ENCODE data around the gene NHERF2. TPM values are rescaled to one million over a fixed set of nuclear protein-coding genes. Genes with fewer than 3 reads are reported as not detected.

NHERF2 gene
- total and polyA plus RNA-seq, 2 of the 4 experiments (the other 2 are of a cell fraction), result 18.6 to 77.8 TPM

DNA sequence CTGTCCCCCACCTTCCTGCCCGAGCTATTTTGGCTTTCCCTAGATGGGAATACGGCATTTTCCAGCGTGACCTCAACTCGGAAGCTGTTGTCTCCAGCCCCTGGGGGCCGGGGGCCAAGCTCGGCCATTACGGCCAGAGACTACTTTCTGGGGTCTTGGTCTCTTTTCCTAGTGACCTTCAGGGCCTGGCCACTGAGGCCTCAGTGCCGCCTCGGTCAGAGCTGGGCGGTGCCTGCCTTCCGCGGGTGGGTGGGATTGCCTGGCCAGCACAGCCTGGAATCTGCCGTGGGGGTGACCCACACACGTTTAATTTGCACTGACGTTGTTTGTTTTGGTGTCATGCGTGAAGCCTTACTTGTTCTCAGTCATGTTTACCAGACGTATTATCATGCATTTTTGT, 50.3 kb downstream of the NHERF2 start:
- H3K9ac ChIP-seq (ENCODE audit: low read depth, low read length), result no peak overlapping the region
- intact Hi-C loops (cut with micrococcal nuclease), result no loop called here
- ATAC-seq (ENCODE audit: low read depth), result no peak
- H2BK20ac ChIP-seq (ENCODE audit: low read depth, low read length), result no peak overlapping the region
- H3K18ac ChIP-seq (ENCODE audit: low read depth, low read length), result no peak overlapping the region
- no peak overlapping the region for H3K4ac ChIP-seq (ENCODE audit: low read depth, low read length)
- no peak overlapping the region for H2BK15ac ChIP-seq (ENCODE audit: low read depth, low read length)
- dilution Hi-C loops (cut with HindIII; ENCODE audit: low sequenced_read_pairs, unreplicated experiment), result no loop called here
- in situ Hi-C loops (cut with MboI; ENCODE audit: low sequenced_read_pairs), result no loop called here
- H3K9me1 ChIP-seq (ENCODE audit: insufficient read depth, low read length), result no peaks in the 10 kb centered on the region
- H4K5ac ChIP-seq (ENCODE audit: low read depth, low read length), result no peak overlapping the region
- no TSS peak for BruUV-seq (replicated peaks)
- no peaks in the 10 kb centered on the region for H3K9me3 ChIP-seq (ENCODE audit: control insufficient read depth, insufficient read depth, low read length)
- no peak overlapping the region for H3K23ac ChIP-seq (ENCODE audit: low read depth, low read length)
- H4K91ac ChIP-seq (ENCODE audit: insufficient read depth, low read depth, low read length), result no peak overlapping the region
- H3K4me2 ChIP-seq (ENCODE audit: low read depth, low read length), result no peak overlapping the region
- H3K14ac ChIP-seq (replicated peaks; ENCODE audit: low read depth, low read length), result no peak overlapping the region
- TF ChIP-seq MAZ (IDR thresholded peaks at IDR 0.05; ENCODE audit: borderline replicate concordance, low read depth, low read length), result no peak
- TF ChIP-seq, protein P1, sequence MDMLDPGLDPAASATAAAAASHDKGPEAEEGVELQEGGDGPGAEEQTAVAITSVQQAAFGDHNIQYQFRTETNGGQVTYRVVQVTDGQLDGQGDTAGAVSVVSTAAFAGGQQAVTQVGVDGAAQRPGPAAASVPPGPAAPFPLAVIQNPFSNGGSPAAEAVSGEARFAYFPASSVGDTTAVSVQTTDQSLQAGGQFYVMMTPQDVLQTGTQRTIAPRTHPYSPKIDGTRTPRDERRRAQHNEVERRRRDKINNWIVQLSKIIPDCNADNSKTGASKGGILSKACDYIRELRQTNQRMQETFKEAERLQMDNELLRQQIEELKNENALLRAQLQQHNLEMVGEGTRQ (IDR thresholded peaks at IDR 0.05; ENCODE audit: low read depth, low read length), result no peak
- no peak for TF ChIP-seq BHLHE40 (IDR thresholded peaks at IDR 0.05; ENCODE audit: low read depth, low read length)
- no peak for TF ChIP-seq ELK1 (IDR thresholded peaks at IDR 0.05; ENCODE audit: borderline replicate concordance, low read depth, low read length)
- TF ChIP-seq RAD21 (IDR thresholded peaks at IDR 0.05; ENCODE audit: low read length), result no peak
- no peak for TF ChIP-seq RCOR1 (IDR thresholded peaks at IDR 0.05; ENCODE audit: insufficient replicate concordance, low read length)
- TF ChIP-seq RFX5 (IDR thresholded peaks at IDR 0.05; ENCODE audit: low read depth, low read length), result no peak
- no peak for TF ChIP-seq POLR2A (IDR thresholded peaks at IDR 0.05; ENCODE audit: low read depth, low read length)
- no peak for TF ChIP-seq MXI1 (IDR thresholded peaks at IDR 0.05; ENCODE audit: borderline replicate concordance, low read depth, low read length)
- TF ChIP-seq CTCF (conservative IDR thresholded peaks at IDR 0.05; ENCODE audit: low read depth, low read length), result no peak
- H3K56ac ChIP-seq (ENCODE audit: extremely low read depth, insufficient read depth, low read length), result no peak overlapping the region
- ChIA-PET POLR2A (ENCODE audit: unreplicated experiment) (interaction anchor here (0.6 kb wide), 1 partner anchor 85 kb away, joined by 11 read pairs; no protein-coding TSS in a partner anchor), CTCF (no interaction called here)
- H3K4me3 ChIP-seq (ENCODE audit: insufficient read depth, low read depth, low read length), result no peak overlapping the region
- no peak overlapping the region for H2BK120ac ChIP-seq (ENCODE audit: low read depth, low read length)
- H2AFZ ChIP-seq (replicated peaks; ENCODE audit: low read length, poor library complexity), result no peak overlapping the region
- H3K27me3 ChIP-seq (ENCODE audit: control insufficient read depth, insufficient read depth, low read length), result no peaks in the 10 kb centered on the region
- H2AK5ac ChIP-seq (ENCODE audit: low read depth, low read length), result no peak overlapping the region
- H3K79me1 ChIP-seq (ENCODE audit: low read depth in 1 of 2, low read length in 2 of 2), result no peaks in the 10 kb centered on the region; a peak in 1 of 4 replicates
- no peak overlapping the region for H3K27ac ChIP-seq (ENCODE audit: insufficient read depth, low read length)
- no peaks in the 10 kb centered on the region for H4K20me1 ChIP-seq (ENCODE audit: insufficient read depth, low read length)
- DNase-seq, result no peak
- 94% methylated on average over 16 of the region's 17 CpGs; no CpG with 5 or more reads in 1 of the 2 experiments for WGBS, 2 experiments (ENCODE audit: extremely low coverage in 2 of 2, insufficient read length in 1 of 2)
- no peak overlapping the region for H2AK9ac ChIP-seq (replicated peaks; ENCODE audit: low read depth, low read length, poor library complexity)
- peaks cover 1% of the 10 kb centered on the region; the same call in 1 of the 2 replicates for H3K4me1 ChIP-seq (ENCODE audit: control insufficient read depth, insufficient read depth, low read length)
- H4K8ac ChIP-seq (ENCODE audit: low read depth in 2 of 2, low read length in 2 of 2), result no peak overlapping the region
- peaks cover 65% of the 10 kb centered on the region for H3K36me3 ChIP-seq (ENCODE audit: control insufficient read depth, insufficient read depth, low read length)
- H2BK5ac ChIP-seq (ENCODE audit: low read depth, low read length, poor library complexity, severe bottlenecking), result no peak overlapping the region
